GM21723 (cell line): ENCODE measurements around the gene PTPRJ.
"Not testable (repeated sequence)": the region's sequence is repeated elsewhere in the genome, so short reads cannot be mapped to it uniquely, and the experiment has no call there.

Experiments used
- ATAC-seq: cut with Tn5 transposase; IDR thresholded peaks from one replicate; pipeline ENCODE4 v1.9.1; 2021; ENCODE audit warnings: mild to moderate bottlenecking, moderate library complexity; ENCODE audit not compliant: unreplicated experiment

PTPRJ gene

GRCh38 chr11:48014917-48015316 lies 34.6 kb downstream of the PTPRJ start:
- ATAC-seq: no peak

GRCh38 chr11:48017105-48017830 lies 36.9 kb downstream of the PTPRJ start:
- ATAC-seq: no peak

- no peak for ATAC-seq
Measured at GRCh38 chr11:48017831-48018527, 37.6 kb downstream of the PTPRJ start.

GRCh38 chr11:48018528-48019216 lies 38.3 kb downstream of the PTPRJ start:
- ATAC-seq: no peak

GRCh38 chr11:48019217-48019584 lies 38.8 kb downstream of the PTPRJ start:
- no peak for ATAC-seq

GRCh38 chr11:48019595-48019994 lies 39.2 kb downstream of the PTPRJ start:
- ATAC-seq: no peak

GRCh38 chr11:48020092-48020755 lies 39.9 kb downstream of the PTPRJ start:
- peak; percentile 82 for ATAC-seq

GRCh38 chr11:48021201-48021820 lies 41.0 kb downstream of the PTPRJ start:
- not testable (repeated sequence) for ATAC-seq

- no peak for ATAC-seq
Measured at GRCh38 chr11:48022445-48022844, 42.1 kb downstream of the PTPRJ start.

- not testable (repeated sequence) for ATAC-seq
Measured at GRCh38 chr11:48023608-48024007, 43.2 kb downstream of the PTPRJ start.

- ATAC-seq: no peak
Measured at GRCh38 chr11:48024635-48025071, 44.3 kb downstream of the PTPRJ start.

GRCh38 chr11:48025293-48025983 lies 45.1 kb downstream of the PTPRJ start:
- no peak for ATAC-seq

- no peak for ATAC-seq
Measured at GRCh38 chr11:48025984-48026340, 45.6 kb downstream of the PTPRJ start.

GRCh38 chr11:48028914-48029680 lies 48.7 kb downstream of the PTPRJ start:
- ATAC-seq: no peak

- ATAC-seq: no peak
Measured at GRCh38 chr11:48029681-48030290, 49.4 kb downstream of the PTPRJ start.

GRCh38 chr11:48031602-48032001 lies 51.2 kb downstream of the PTPRJ start:
- ATAC-seq: peak; percentile 41

- no peak for ATAC-seq
Measured at GRCh38 chr11:48032721-48033120, 52.4 kb downstream of the PTPRJ start.

GRCh38 chr11:48033918-48034341 lies 53.6 kb downstream of the PTPRJ start:
- no peak for ATAC-seq
